ENCODE results near the gene NUDT3.

GRCh38 chr6:34317882-34318498, 74.5 kb downstream of the NUDT3 start:
- TF ChIP-seq, protein P1, sequence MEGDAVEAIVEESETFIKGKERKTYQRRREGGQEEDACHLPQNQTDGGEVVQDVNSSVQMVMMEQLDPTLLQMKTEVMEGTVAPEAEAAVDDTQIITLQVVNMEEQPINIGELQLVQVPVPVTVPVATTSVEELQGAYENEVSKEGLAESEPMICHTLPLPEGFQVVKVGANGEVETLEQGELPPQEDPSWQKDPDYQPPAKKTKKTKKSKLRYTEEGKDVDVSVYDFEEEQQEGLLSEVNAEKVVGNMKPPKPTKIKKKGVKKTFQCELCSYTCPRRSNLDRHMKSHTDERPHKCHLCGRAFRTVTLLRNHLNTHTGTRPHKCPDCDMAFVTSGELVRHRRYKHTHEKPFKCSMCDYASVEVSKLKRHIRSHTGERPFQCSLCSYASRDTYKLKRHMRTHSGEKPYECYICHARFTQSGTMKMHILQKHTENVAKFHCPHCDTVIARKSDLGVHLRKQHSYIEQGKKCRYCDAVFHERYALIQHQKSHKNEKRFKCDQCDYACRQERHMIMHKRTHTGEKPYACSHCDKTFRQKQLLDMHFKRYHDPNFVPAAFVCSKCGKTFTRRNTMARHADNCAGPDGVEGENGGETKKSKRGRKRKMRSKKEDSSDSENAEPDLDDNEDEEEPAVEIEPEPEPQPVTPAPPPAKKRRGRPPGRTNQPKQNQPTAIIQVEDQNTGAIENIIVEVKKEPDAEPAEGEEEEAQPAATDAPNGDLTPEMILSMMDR (IDR thresholded peaks at IDR 0.05): no peak
- TF ChIP-seq POLR2A (IDR thresholded peaks at IDR 0.05) (no peak), POLR2AphosphoS5 (IDR thresholded peaks at IDR 0.05) (no peak)
